ENCODE data around the gene OR2AG1. TPM values are rescaled to one million over a fixed set of nuclear protein-coding genes. Genes with fewer than 3 reads are reported as not detected.
A peak's percentile ranks its signal among the peaks of the same experiment; 100 is the strongest.

OR2AG1 gene
- total RNA-seq, 2 experiments from 2014 or later, result not detected

DNA sequence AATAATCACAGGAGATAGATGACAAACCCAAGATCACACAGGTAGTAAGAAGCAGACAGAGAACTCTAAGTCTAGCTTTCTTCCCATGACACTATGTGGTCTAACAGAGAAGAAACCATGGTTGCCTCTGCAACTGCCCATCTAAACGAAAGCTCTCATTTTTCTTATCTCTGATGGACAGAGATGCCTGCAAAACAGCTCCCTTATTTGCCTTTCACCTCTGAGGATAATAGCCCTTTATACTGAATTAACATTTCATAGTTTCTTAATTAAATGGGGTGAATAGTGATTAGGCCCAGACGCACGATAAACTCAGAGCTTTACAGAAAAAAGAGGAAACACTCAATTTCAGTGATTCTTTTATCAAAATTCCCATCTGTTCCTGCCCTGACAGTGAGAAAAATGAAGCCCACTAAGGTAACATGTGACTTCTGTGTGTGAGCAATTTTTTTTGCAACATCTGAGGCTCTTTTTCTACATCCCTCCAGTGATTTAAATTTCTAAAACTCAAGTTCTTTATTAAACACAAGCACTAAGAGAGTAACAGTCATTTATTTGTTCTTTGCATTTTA is 35.6 kb upstream of the OR2AG1 start:
- Mint-ChIP-seq H3K4me1 (ENCODE audit: low read depth) (peaks cover 22% of the 10 kb centered on the region), H3K4me3 (no peak overlapping the region), H3K9me3 (no peaks in the 10 kb centered on the region), H3K36me3 (ENCODE audit: low read depth) (peaks cover 7% of the 10 kb centered on the region), H3K27ac (no peak overlapping the region), H3K27me3 (no peaks in the 10 kb centered on the region)
- intact Hi-C loops (cut with micrococcal nuclease), result loop anchor here (10.0 kb wide), 1 partner anchor 132 kb away; the partner anchor contains the start of genes TAF10 and TPP1
- ChIA-PET CTCF (interaction anchor here (0.9 to 17.9 kb wide), 8 partner anchors 9 to 135 kb away, joined by 4 to 367 read pairs (median 6); partner anchors contain the start of genes MRPL17 and TAF10), POLR2A (interaction anchor here (0.9 to 2.3 kb wide), 8 partner anchors 8 to 266 kb away, joined by 3 to 12 read pairs (median 4); partner anchors contain the start of genes ARFIP2 and TIMM10B)
- ATAC-seq (peak; percentile 21), DNase-seq (no peak)
- TF ChIP-seq, protein P1, sequence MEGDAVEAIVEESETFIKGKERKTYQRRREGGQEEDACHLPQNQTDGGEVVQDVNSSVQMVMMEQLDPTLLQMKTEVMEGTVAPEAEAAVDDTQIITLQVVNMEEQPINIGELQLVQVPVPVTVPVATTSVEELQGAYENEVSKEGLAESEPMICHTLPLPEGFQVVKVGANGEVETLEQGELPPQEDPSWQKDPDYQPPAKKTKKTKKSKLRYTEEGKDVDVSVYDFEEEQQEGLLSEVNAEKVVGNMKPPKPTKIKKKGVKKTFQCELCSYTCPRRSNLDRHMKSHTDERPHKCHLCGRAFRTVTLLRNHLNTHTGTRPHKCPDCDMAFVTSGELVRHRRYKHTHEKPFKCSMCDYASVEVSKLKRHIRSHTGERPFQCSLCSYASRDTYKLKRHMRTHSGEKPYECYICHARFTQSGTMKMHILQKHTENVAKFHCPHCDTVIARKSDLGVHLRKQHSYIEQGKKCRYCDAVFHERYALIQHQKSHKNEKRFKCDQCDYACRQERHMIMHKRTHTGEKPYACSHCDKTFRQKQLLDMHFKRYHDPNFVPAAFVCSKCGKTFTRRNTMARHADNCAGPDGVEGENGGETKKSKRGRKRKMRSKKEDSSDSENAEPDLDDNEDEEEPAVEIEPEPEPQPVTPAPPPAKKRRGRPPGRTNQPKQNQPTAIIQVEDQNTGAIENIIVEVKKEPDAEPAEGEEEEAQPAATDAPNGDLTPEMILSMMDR (IDR thresholded peaks at IDR 0.05), result no peak

DNA sequence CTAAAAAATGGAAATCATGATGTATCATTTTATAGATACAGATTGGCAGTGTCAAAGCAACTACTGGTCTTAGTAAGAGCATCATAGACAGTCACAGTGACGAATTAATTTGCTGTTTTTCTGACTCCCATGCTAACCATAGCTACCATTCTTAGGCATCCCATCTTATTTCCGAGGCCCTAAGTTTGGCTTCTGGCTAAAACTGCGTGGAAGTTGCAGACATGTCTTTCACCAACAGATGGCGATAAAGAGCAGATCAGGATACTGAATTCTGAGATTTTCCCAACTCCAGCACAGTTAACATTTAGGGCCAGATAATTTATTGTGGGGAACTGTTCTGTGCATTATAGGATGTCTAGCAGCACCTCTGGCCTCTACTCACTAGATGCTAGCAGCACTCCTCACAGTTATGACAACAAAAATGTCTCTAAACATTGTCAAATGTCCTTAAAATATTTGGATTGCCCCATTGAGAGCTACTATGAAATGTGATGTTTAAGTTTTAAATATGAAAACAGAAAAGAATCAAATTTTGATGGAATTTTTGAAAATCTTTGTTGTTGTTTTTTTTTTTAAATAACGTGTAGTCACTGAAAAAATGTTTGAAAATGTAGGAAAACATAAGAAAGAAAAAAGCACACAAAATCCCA is 27.4 kb upstream of the OR2AG1 start:
- H3K4me1 Mint-ChIP-seq (ENCODE audit: low read depth), result peaks cover 13% of the 10 kb centered on the region
- DNase-seq (peak; percentile 34), ATAC-seq (peak; percentile 48)
- H3K9me3 Mint-ChIP-seq, result no peaks in the 10 kb centered on the region
- H3K27ac Mint-ChIP-seq, result no peak overlapping the region
- H3K27me3 Mint-ChIP-seq, result peaks cover 1% of the 10 kb centered on the region
- intact Hi-C loops (cut with micrococcal nuclease), result no loop called here
- ChIA-PET POLR2A (interaction anchor here (1.2 to 1.9 kb wide), 4 partner anchors 9 to 19 kb away, joined by 3 to 9 read pairs (median 5); no protein-coding TSS in a partner anchor), CTCF (interaction anchor here (0.8 to 8.0 kb wide), 38 partner anchors 10 to 401 kb away, joined by 3 to 367 read pairs (median 6); partner anchors contain the start of genes MRPL17, OR2AG1 and OR2AG2)
- H3K36me3 Mint-ChIP-seq (ENCODE audit: low read depth), result no peaks in the 10 kb centered on the region
- TF ChIP-seq, protein P1 (IDR thresholded peaks at IDR 0.05), result peak; percentile 97
- no peak overlapping the region for H3K4me3 Mint-ChIP-seq

DNA sequence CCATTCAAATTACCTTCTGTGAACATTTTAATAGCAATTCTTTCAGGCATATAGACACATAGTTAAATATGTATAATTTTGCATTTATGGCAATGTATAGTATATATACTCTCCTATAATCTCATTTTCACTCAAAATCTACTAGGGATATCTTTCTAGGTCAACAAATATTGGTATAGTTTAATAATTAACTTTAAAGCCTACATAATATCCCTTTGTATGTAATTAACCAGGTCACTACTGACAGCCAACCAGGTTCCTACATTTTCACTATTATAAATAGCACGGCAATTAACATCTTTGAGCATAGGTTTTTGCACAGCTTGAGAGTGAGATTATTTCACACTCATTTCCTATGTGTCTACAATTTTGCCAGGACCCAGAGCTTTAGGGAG is 26.9 kb upstream of the OR2AG1 start:
- Mint-ChIP-seq H3K4me3 (no peak overlapping the region), H3K36me3 (ENCODE audit: low read depth) (no peaks in the 10 kb centered on the region), H3K27ac (no peak overlapping the region), H3K4me1 (ENCODE audit: low read depth) (peaks cover 13% of the 10 kb centered on the region), H3K27me3 (peaks cover 2% of the 10 kb centered on the region), H3K9me3 (no peaks in the 10 kb centered on the region)
- TF ChIP-seq, protein P1 (IDR thresholded peaks at IDR 0.05), result no peak
- ChIA-PET POLR2A (interaction anchor here (1.4 to 1.5 kb wide), 2 partner anchors 9 to 15 kb away, joined by 3 to 9 read pairs; no protein-coding TSS in a partner anchor), CTCF (interaction anchor here (0.7 to 8.0 kb wide), 21 partner anchors 10 to 377 kb away, joined by 3 to 367 read pairs (median 6); partner anchors contain the start of gene MRPL17)
- ATAC-seq, result no peak
- intact Hi-C loops (cut with micrococcal nuclease), result loop anchor here (2.0 kb wide), 1 partner anchor 53 kb away; no protein-coding TSS in a partner anchor
- DNase-seq, result no peak

DNA sequence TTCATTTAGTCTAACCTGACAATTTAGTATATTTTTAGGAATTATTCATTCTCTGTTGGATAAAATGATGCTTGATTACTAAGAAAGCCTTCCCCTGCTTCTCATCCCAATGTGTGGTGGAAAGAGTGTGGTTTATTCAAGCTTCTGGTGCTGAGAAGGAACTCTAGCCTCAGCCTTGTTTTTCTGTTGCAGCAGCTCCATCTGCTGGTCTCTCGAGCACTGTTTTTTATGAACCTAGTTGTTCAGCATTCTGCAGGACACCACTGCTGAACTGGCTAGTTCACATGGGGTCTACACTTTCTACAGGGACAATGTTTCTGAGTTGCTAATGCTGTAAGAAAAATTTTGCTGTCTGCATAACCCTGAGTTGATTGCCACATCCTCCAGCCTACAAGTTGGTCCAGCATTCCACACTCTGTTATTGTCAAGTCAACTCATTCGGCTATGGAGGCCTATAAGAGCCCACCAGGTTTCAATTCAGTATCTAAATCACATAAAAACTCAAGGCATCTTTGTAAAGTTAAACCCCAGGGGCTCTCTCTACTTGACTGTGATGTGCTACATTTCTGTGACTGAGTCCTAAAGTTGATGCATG is 25.4 kb upstream of the OR2AG1 start:
- TF ChIP-seq, protein P1 (IDR thresholded peaks at IDR 0.05), result peak; percentile 84
- H3K27me3 Mint-ChIP-seq, result peaks cover 5% of the 10 kb centered on the region
- peak; percentile 82 for DNase-seq

More for the DNA sequence above, 25.4 kb upstream of the OR2AG1 start:
- peak; percentile 84 for ATAC-seq
- no peak overlapping the region for H3K4me3 Mint-ChIP-seq
- no peaks in the 10 kb centered on the region for H3K9me3 Mint-ChIP-seq
- intact Hi-C loops (cut with micrococcal nuclease), result loop anchor here (1.0 to 2.0 kb wide), 3 partner anchors 19 to 55 kb away; no protein-coding TSS in a partner anchor
- peaks cover 13% of the 10 kb centered on the region for H3K4me1 Mint-ChIP-seq (ENCODE audit: low read depth)
- ChIA-PET POLR2A (interaction anchor here (0.9 kb wide), 1 partner anchor 30 kb away, joined by 3 read pairs; no protein-coding TSS in a partner anchor), CTCF (interaction anchor here (0.7 to 8.0 kb wide), 18 partner anchors 8 to 379 kb away, joined by 3 to 367 read pairs (median 6); no protein-coding TSS in a partner anchor)
- no peaks in the 10 kb centered on the region for H3K36me3 Mint-ChIP-seq (ENCODE audit: low read depth)
- H3K27ac Mint-ChIP-seq, result no peak overlapping the region
